NCI-H2107 (cell line): ENCODE results near the gene NEXMIF.
"Not testable (repeated sequence)": the region's sequence is repeated elsewhere in the genome, so short reads cannot be mapped to it uniquely, and the experiment has no call there.

Experiments
- DNase-seq: peaks from one replicate; lab custom pipeline; 2025; lab: John Stamatoyannopoulos, UW

Gene NEXMIF

DNA sequence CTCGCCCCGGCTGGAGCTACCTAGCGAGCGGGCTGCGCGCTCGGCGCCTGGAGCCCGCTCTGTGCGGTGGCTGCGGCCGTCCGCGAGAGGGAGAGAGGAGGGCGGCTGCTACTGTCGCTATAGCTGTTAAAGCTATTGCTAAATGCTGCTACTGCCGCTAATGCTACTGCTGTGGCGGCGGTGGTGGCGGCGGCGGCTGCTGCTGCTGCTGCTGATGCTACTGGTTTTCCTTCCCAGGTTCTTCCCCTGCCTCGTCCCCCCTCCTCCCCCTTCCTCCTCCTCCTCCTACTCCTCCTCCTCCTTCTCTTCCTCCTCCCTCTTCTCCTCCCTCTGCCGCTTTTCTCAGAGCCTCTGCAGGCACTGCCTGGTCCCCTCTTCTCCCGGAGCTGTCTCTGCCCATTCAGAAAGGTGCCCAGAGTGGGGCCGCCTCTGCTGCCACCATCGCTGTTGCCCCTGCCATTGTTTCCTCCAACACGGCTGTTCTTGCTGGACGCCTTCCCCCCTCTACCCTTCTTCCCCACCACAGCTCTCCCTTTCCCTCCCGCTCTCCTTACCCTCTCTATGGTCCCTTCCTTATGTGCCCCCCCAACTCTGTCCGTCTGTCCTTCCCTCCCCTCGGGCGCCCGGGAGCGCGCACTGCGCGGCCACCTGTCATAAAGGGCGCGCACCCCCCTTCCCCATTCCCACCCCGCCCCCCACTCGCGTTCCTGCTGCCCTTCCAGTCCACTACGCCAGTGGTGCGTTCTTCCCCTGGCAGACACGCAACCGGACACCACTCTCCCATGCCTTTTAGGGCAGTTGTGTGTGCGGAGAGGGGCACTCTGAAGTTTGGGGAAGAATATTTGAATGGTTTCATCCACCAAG, at the start of gene NEXMIF:
NEXMIF (minus strand) TSS at position 228 of the 864 bp plus-strand sequence.
- no peak for DNase-seq

DNA sequence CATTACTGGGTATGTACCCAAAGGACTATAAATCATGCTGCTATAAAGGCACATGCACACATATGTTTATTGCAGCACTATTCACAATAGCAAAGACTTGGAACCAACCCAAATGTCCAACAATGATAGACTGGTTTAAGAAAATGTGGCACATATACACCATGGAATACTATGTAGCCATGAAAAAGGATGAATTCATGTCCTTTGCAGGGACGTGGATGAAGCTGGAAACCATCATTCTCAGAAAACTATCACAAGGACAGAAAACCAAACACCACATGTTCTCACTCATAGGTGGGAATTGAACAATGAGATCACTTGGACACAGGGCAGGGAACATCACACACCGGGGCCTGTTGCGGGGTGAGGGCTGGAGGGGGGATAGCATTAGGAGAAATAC, 36.7 kb upstream of the NEXMIF start:
- not testable (repeated sequence) for DNase-seq

- no peak for DNase-seq
These were observed 24.5 kb upstream of the NEXMIF start for GRCh38 chrX:74949717-74950116.

DNA sequence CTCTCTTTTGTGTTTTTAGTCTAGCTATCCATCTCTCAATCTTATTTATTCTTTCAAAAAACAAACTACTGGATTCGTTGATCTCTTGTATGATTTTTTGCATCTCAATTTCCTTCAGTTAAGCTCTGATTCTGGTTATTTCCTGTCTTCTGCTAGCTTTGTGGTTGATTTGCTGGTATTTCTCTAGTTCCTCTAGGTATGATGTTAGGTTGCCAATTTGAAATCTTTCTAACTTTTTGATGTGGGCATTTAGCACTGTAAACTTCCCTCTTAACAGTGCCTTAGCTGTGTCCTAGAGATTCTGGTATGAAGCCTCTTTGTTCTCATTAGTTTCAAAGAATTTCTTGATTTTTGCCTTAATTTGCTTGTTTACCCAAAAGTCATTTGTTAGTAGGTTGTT, 15.2 kb upstream of the NEXMIF start:
- no peak for DNase-seq

DNA sequence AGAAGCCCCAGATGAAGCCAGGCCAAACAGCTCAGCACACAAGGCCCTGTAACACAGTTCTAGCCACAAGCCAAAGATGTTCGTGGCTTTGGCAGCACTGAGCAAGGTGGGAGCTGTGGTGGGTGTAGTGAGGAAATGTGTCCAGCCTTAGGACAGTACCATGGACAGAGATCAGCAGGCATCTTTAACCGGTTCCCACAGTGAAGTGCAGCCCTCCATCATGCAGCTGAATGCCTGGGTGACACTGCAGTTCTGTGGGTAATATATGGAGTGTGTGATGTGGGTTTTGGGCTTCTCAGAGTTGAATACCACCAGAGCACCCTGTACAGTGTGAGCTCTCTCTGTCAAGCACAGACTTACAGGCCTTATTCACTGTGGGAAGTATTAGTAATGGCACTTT, 6.0 kb upstream of the NEXMIF start:
- no peak for DNase-seq

DNA sequence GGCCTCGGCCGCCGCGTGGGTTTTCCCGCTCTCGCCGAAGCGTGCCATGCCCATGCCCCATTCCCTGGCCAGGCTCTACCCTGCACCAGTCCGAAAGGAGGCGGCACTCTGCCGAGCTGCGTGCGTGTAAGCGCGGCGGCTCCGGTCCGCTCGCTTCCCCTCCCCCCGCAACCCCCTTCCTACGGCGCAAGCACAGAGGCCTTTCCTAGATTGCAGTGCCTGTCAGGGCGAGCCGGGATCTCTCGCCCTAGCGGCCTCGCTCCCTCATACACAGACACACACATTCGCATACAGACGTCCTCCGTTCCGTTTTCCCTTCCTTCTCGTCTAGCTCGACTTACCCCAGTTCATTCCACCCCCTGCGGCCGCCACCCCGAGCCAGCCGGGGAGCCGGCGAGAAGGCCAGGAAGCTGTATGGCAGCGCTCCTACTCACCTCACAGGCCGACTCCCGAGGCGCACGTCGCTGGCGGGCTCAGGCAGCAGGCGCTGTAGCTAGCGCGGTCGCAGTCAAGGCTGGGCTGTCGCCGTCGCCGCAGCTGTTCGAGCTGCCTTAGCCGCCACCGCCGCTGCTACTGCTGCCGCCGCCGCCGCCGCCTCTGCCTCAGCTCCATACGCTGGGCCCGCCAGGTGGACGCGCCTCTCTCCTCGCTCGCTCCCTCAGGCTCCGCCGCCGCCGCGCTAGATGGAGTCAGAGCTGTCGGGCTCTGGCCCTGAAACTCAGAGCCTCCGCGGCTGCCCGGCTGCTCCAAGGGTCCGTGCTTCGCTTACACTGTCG, 615 bp downstream of the NEXMIF start:
- no peak for DNase-seq

DNA sequence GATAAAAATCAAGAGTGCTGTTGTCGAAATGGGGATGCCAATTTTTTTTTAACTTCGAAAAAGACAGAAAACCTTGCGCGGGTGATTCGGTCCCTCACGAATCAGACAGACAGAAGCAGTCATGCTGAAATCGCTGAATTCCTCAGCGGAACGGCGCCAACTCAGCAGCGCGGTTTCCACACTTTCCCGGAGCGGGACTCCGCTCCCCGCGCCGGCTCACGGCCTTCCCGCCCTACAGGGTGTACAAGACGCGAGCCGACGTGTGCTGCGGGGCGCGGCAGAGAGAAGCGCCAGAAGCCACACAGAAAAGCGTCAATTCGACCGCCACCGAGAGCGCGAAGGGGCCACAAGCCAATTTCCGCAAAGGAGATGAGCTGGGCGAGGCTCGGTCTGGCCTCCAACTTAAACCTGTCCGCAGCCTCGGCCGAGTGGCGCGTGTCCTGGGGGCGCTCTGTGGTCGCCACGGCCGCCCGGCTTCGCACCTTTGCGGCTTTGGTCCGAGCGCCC, 1.3 kb downstream of the NEXMIF start:
- DNase-seq, result no peak

DNA sequence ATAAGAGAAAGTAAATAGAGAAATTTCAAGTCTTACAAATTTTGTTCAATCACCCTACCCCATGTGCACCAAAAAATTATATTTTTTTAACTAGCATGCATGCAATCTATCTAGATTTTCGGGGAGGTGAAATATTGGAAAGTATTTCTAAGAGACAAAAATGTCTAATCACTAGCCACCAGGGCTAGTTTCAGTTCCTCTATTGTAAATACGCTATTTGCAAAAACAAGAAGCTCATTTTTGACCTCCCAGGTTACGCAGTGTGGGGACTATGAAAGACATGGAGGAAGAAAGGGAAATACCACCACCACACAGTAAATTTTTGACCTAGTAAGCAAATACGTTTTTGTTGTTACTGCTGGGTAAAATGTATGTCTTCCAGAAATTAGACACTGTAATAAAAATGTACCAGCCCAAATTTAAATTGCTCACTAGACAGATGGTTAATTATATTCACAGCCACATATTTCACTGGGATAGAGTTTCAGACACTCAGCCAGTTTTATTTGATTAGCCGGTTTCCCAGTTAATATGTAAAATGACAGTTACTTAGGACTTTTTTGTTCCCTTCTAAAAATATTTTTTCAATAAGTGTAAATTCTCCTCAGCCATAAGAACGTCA, 2.2 kb downstream of the NEXMIF start:
- DNase-seq, result no peak

- DNase-seq, result no peak
These were observed 13.8 kb downstream of the NEXMIF start for GRCh38 chrX:74911494-74911893.

GRCh38 chrX:74906417-74906816, 18.8 kb downstream of the NEXMIF start:
- no peak for DNase-seq

DNA sequence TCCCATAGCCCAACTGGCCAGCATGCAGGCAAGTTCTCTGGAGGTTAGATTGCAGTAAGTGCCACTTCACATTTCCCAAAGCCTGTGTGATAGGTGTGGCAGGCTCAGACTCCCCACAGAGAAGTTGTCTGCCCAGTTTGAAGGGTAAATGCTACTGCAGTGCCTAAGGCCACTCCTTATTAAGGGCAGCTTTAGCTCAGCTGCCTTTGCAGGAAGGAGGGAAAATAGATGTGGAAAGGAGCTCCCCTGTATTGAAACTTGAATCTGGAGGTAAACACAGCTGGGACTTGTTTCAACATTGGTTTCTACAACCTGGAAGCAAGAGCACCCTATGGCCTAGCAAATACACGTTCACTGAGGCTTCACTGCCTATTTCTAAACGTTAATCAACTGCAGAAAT, 22.4 kb downstream of the NEXMIF start:
- no peak for DNase-seq

GRCh38 chrX:74892561-74892960, 32.7 kb downstream of the NEXMIF start:
- no peak for DNase-seq

- no peak for DNase-seq
These were observed 34.4 kb downstream of the NEXMIF start for GRCh38 chrX:74890676-74891430.

GRCh38 chrX:74882383-74882782, 42.9 kb downstream of the NEXMIF start:
- DNase-seq, result not testable (repeated sequence)

- DNase-seq, result no peak
These were observed 59.5 kb downstream of the NEXMIF start for GRCh38 chrX:74865725-74866124.

- no peak for DNase-seq
These were observed 72.0 kb downstream of the NEXMIF start for GRCh38 chrX:74853255-74853654.

DNA sequence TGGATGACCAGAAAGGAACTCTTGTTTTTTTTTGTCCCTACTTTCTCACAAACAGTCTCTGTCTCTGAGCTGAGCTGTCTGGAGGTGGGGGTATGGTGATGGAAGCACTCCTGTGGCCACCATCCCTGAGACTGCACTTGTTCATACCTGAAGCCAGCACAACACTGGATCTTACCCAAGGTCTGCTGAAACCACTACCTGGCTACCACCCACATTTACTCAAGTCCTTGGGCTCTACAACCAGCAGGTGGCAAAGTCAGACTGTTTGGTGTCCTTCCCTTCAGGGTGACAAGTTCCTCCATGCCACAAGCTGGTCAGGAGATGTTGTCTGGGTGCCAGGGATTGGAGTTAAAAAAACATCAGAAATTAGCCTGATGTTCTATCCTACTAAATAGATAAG, 89.7 kb downstream of the NEXMIF start:
- DNase-seq, result no peak

DNA sequence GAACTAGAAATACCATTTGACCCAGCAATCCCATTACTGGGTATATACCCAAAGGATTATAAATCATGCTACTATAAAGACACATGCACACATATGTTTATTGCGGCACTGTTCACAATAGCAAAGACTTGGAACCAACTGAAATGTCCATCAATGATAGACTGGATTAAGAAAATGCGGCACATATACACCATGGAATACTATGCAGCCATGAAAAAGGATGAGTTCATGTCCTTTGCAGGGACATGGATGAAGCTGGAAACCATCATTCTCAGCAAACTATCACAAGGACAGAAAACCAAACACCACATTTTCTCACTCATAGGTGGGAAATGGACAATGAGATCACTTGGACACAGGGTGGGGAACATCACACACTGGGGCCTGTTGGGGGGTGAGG, 105.5 kb downstream of the NEXMIF start:
- DNase-seq, result not testable (repeated sequence)

GRCh38 chrX:74814681-74815080, 110.6 kb downstream of the NEXMIF start:
- no peak for DNase-seq

DNA sequence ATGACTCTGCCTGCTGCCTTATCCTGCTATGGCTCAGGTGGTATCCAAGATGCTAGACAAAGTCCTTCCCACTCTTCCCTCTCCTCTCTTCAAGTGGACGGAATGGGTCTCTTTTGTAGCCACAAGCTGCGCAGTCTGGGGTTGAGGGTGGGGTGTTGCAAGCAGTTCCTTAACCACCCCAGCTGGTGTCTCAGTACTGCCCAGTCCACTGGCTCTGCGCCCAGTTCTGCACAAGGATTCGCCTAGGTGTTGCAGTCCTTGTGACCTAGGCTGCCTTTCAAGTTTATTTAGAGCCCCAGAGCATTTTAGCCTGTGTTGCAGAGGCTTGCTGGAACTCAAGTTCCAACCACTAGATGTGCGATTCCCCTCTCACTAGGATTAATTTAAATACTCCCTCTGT, 120.7 kb downstream of the NEXMIF start:
- no peak for DNase-seq

GRCh38 chrX:74800062-74800461, 125.2 kb downstream of the NEXMIF start:
- DNase-seq, result no peak

- no peak for DNase-seq
These were observed 127.8 kb downstream of the NEXMIF start for GRCh38 chrX:74797338-74797887.
